GM19372 (cell line): ENCODE results near the gene INTS11.
"Not testable (repeated sequence)": the region's sequence is repeated elsewhere in the genome, so short reads cannot be mapped to it uniquely, and the experiment has no call there.

Experiments
- ATAC-seq: cut with Tn5 transposase; IDR thresholded peaks from one replicate; pipeline ENCODE4 v1.9.1; 2021; ENCODE audit warnings: mild to moderate bottlenecking, low read depth, moderate library complexity; ENCODE audit not compliant: unreplicated experiment

INTS11 gene

DNA sequence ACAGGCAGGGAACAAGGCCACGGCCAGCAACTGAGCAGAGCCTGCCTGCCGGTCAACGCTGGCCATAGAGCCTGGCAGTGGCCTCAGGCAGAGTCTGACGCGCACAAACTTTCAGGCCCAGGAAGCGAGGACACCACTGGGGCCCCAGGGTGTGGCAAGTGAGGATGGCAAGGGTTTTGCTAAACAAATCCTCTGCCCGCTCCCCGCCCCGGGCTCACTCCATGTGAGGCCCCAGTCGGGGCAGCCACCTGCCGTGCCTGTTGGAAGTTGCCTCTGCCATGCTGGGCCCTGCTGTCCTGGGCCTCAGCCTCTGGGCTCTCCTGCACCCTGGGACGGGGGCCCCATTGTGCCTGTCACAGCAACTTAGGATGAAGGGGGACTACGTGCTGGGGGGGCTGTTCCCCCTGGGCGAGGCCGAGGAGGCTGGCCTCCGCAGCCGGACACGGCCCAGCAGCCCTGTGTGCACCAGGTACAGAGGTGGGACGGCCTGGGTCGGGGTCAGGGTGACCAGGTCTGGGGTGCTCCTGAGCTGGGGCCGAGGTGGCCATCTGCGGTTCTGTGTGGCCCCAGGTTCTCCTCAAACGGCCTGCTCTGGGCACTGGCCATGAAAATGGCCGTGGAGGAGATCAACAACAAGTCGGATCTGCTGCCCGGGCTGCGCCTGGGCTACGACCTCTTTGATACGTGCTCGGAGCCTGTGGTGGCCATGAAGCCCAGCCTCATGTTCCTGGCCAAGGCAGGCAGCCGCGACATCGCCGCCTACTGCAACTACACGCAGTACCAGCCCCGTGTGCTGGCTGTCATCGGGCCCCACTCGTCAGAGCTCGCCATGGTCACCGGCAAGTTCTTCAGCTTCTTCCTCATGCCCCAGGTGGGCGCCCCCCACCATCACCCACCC is 6.9 kb upstream of the INTS11 start, which contains the start of gene TAS1R3:
TSS of gene TAS1R3 (plus strand) at position 213 of the 898 bp plus-strand sequence. CDS start at position 279, 66 bp downstream.
- ATAC-seq = no peak

DNA sequence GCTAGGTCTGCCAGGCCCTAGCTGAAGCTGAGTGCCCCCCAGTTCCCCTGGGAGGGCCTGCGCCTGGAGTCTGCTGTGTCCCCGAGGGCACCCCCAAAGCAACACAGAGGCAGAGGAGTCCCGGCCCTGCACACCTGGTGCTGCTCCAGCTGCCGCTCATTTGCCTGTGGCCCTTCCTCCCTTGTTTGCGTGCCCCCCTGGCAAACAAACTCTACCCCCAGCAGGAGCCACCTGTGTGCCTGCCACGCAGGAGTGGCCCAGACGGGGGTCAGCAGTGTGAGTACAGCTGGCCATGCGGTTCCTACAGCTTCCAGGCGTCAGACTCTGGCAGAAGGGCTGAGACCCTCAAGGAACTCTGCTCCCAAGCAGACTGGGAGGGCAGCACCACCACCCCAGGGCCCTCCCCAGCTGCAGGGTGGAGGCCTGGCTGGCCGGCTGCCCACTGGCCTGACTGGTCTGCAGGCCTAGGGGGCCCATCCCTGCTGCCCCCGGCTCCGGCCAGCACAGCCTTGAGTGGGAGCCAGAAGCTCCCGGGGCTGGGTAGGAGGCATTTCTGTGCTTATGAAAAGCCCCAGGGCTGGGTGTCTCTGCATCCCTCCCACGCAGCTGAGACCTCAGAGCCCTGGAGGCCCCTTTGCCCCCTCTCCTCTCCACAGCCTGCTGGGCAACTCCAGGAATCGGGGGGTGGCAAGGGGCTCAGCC is 6.1 kb upstream of the INTS11 start:
- no peak for ATAC-seq

DNA sequence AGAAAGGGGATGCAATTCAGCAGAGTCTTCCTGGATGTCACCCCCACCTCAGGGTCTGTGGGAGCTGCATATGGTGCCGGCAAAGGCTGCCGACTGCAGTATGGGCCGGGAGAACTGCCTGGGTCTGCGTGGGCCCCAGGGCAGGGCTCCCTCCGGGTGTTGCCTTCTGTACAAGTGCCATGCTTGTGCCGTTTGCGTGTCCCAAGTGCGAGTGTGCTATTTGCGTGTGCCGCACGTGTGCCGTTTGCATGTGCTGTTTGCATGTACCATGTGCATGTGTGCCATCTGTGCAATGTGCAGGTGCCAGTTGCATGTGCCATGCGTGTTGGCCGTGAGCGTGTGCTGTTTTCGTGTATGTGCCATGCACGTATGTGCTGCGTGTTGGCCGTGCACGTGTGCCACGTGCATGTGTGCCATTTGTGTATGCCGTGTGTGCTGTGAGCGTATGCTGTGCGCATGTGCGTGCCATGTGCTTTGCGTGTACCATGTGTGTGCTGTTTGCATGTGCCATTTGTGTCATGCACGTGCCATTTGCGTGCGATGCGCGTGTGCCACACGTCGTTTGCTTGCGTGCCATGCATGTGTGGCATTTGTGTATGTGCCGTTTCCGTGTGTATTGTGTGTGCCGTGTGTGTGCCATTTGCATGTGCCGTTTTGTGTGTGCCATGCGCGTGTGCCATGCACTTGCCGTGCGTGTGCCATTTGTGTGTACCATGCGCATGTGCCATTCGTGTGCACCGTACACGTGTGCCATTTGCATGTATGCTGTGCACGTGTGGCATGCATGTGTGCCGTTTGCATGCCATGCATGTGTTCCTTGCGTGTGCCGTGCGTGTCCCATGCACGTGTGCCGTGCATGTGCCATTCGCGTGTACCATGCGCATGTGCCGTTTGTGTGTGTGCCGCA is 5.1 kb upstream of the INTS11 start:
- ATAC-seq = no peak

DNA sequence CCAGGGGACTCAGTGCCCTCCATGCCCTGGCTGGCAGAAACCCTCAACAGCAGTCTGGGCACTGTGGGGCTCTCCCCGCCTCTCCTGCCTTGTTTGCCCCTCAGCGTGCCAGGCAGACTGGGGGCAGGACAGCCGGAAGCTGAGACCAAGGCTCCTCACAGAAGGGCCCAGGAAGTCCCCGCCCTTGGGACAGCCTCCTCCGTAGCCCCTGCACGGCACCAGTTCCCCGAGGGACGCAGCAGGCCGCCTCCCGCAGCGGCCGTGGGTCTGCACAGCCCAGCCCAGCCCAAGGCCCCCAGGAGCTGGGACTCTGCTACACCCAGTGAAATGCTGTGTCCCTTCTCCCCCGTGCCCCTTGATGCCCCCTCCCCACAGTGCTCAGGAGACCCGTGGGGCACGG is 3.8 kb upstream of the INTS11 start:
- ATAC-seq = no peak

DNA sequence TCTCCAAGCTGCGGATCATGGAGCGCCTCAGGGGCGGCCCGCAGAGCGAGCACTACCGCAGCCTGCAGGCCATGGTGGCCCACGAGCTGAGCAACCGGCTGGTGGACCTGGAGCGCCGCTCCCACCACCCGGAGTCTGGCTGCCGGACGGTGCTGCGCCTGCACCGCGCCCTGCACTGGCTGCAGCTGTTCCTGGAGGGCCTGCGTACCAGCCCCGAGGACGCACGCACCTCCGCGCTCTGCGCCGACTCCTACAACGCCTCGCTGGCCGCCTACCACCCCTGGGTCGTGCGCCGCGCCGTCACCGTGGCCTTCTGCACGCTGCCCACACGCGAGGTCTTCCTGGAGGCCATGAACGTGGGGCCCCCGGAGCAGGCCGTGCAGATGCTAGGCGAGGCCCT is 2.8 kb upstream of the INTS11 start:
- ATAC-seq = no peak

DNA sequence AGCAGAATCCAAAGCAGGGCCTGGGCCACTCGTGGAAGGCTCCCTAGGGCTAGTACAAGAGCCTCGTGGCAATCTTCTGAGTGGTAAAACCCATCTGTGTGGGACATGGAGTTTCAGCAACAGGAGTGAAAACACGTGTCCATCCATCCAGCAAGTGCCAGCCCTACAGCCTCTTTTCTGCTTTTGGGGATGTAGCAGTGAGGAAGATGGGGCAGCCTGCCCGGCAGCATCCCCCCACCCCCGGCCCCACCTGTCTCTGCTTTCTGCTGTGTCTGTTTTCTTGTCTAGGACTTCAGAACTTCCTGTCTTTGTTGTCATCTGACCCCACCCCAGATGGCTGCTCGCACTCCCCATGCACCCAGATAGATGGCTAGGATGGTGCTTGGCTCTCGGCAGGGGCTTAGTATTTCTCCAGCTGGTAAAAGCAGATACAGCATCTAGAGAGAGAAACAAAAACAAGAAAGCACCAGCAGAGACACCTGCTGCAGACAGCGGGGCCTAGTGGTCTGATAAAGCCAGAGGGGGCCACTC is 1.7 kb upstream of the INTS11 start:
- no peak for ATAC-seq

DNA sequence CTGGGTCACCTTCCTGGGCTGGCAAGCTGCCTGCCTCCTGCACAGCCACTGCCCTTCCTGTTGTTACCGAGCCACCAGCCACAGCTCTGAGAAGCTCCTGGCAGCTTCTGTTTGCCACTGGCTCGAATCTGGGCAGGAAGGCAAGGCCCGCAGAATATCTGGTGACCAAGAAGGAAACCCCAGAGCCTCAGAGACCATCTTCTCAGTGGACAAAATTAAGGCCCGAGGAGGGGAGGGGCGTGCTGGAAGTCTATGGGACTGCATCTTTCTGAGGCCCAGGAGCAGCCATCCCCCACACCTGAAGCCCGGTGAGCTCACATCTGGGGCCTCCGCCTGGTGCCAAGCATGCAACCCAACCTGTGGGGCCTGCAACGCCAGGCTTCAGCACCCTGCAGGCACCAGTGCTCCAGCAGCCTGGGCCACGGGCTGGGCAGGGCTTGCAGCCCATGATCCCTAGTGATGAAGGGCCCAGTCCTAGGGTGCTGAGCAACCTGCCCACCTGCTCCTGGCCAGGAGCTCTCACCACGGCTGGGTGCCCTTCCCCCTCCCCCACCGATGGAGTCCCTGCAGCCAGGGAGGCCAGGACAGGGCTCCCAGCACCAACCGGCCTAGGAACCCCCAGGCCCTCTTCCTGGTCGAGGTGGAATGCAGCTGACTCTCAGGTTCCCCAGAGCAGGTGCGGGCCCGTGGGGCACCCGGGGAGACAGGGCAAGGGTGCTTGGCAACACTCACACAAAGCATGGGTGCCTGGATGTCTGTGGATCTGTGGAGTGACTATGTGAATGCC is 1.0 kb upstream of the INTS11 start:
- no peak for ATAC-seq

DNA sequence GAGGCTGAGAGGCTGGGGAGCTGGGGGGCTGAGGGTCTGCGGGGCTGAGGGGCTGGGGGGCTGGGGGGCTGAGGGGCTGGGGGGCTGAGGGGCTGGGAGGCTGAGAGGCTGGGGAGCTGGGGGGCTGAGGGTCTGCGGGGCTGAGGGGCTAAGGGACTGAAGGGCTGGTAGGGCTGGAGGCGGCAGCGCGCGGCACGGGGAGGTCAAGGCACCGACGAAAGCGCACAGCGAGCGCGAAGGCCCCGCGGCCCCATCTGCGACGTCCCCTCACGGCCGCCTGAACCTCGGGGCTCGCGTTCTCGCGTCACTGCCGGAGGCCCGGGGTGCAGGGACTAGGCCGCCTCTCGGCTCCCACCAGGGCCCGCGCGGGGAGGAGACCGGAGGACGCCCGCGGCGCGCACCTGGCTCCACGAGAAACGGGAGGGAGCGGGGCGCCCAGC is 356 bp downstream of the INTS11 start:
- ATAC-seq = peak; percentile 33

DNA sequence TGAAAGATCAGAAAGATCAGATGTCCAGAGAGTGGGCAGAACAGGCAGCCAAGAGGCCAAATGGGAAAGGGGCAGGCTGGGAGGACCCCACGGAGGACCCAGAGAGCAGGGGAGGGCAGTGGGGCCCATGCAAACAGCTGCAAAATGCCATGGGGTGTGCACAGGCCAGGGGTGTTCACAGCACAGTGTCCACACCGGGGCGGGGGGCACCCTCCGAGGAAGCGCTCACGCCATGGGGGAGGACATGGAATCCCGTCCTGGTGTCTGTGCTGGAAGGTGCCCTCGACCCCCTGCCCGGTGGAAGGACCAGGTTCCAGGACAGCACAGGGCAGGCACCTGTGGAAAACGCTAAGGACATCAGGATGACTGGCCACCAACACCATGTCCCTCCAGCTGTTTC is 1.5 kb downstream of the INTS11 start:
- ATAC-seq = no peak

DNA sequence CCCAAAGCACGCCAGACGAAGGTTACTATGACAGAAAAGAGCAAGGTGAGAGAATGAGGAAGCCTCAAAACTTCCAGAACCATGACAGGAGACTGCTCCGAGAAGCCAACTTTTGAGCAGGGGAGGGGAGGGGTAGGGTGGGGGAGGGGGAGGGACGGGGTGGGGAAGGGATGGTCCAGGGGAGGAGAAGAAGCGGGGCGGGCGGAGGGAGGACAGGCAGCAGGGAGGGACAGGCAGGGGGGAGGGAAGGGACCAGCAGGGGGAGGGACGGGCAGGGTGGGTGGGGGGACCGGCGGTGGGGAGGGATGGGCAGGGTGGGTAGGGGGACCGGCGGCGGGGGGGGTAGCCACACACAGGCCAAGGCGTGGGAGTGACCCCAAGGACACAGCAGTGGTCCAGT is 2.0 kb downstream of the INTS11 start:
- ATAC-seq = no peak

DNA sequence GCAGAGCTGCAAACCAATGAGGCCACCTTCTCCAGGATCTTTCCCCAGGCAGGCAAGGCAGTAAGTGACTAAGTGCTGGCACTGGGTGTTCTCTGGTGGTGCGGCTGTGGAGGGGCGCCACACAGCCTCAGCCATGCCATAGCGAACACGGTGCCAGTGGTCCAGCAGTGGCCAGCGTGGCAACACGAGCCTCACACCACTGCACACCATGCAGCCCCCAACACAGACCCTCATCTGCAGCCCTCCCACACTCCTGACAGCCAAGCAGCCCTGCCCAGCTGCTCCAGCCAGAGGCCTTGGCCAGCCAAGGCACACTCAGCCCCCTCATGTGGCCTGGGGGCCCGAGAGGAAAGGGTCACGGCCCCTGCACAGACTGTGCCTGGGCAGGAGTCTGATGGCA is 3.0 kb downstream of the INTS11 start:
- no peak for ATAC-seq

DNA sequence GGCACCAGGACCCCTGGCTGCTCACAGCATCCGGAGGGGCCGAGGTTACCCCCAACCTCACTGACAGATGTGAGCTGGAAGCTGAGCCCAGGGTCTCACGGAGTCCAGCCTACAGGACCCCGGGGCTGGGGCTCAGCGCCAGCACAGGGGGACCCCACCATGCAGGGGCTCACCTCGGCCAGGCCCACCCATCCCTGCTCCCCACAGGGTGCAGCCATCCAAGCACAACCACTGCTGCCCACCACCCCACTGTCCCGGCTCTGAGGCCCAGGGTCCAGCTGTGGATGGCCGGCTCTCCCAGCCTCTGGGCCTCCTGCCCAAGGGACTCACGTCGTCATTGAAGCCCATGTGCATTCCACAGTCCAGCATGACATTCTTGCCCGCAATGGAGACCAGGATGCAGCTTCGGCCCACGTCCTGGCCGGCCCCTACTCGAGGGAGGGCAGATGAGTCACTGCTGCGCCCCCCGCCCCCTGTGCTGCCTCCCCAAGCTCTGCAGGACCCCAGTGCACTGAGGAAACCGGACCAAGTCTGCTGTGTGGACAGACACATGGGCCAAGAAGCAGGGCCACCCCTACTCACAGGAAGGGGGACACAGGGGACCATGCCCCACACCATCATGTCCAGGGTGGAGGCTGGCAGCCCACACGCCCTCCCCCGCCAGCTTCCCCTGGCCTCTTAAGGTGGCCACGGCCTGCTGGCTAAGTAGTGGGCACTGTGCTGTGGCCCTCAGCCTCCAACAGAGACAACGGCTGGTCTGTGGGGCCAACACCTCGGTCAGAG is 3.6 kb downstream of the INTS11 start:
- no peak for ATAC-seq

DNA sequence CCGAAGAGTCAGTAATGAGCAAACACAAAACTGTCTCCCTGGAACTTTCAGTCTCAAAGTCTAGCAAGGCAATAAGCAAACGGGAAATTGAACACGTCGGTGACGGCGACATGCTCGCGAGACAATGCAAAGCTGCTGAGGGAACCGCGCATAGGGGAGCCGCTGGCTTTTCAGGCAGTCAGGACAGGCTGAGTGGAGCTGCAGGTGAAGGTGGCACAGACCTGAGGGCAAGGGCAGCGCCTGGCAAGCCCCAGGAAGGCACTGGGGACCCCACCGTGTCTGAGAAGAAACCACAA is 4.9 kb downstream of the INTS11 start:
- no peak for ATAC-seq

DNA sequence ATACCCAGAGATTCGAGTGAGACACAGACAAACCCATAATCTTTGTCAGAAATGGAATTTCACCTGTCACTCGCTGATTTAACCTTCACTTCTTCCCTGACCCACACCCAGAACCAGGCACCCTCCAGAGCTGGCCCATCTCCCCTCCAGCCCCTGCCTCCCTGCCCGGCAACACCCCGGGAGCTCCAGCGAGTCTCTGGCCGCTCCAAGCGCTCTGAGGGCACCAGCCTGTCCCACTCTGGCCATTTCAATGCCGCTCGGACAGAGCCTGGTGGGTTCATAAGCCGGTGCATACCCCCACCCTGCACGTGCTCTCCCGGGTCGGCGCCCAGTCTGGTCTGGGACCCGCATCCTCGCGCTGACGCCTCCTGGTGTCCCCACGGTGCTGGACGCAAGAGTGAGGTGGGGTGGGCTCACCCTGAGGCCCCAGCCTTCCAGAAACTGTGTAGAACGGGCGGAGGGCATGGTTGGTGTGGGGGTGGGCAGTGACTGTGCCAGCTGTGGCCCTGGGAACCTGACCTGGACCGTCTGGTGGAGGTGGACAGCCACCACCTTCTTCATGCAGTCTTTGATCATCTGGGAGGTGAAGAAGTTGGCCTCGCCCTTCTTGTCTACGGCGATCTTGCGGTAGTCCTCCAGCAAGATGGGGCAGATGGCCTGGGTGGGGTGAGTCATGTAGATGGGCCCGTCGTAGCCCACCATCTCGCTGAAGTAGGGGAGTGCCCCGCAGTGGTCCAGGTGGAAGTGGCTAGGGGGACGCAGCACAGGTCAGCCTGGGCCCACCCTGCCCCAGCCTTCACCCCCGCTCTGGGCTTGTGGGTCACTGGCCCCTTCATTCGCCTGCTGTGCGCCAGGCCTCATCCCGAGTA is 5.4 kb downstream of the INTS11 start:
- ATAC-seq = no peak

DNA sequence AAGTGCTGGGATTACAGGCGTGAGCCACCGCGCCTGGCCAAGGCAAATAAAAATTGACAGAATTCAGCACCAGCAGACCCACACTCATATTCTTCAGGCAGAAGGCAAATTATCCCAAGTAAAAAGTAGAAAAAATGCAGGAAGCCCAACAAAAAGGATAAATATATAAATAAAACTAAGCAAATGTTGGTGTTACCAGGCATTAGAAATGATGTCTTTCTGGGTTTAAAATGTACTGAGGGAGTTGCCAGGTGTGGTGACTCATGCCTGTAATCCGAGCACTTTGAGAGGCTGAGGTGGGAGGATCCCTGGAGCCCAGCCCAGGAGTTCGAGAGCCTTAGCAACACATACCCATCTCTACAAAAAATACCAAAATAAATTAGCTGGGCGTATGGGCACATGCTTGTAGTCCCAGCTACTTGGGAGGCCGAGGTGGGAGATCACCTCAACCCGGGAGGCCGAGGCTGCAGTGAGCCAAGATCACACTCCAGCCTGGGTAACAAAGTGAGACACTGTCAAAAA is 6.3 kb downstream of the INTS11 start:
- no peak for ATAC-seq

DNA sequence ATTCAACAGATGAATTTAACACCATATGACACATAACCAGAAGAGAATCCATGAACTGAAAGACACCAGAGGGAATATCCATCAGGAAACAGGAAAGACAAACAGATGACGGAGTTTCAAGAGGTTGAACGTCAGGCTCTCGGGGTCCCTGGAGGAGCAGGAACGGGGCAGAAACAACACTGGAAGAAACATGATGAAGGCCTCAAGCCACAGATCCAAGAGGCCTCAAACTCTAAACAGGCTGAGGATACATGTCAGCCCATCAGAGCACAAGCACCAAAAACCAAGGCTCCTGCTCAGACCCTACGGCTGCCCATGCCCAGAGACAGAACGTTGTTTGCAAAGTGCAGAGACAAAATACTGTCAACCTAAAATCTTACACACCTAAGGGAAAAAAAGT is 7.0 kb downstream of the INTS11 start:
- no peak for ATAC-seq

DNA sequence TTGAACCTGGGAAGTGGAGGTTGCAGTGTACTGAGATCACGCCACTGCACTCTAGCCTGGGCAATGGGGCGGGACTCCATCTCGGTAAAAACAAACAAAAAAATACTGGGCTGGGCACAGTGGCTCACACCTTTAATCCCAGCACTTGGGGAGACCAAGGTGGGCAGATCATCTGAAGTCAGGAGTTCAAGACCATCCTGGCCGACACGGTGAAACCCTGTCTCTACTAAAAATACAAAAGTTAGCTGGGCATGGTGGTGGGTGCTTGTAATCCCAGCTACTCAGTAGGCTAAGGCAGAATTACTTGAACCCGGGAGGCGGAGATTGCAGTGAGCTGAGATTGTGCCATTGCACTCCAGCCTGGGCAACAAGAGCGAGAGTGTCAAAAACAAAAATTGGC is 8.3 kb downstream of the INTS11 start:
- ATAC-seq = not testable (repeated sequence)

DNA sequence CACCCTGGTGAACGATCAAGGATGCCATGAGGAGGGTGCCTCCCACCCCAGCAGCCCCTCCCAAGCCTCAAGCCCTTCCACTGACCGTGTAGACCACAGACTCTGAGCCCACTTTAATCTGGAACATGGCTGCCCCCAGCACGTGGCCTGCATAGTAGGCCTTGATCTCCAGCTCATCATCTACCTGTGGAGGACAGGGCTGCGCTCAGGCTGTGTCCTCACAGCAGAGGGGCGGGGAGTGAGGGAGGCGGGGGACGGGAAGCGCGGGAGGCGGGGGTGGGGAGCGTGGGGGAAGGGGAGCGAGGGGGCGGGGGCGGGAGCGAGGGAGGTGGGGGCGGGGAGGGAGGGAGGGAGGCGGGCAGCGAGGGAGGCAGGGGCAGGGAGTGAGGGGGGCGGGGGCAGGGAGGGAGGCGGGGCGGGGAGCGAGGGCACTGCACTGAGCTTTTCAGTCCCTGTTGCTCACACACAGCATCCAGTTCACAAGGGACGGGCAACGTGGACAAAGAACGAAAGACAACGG is 9.0 kb downstream of the INTS11 start:
- ATAC-seq = no peak
